ENCODE data around the gene OR1J4. TPM values are rescaled to one million over a fixed set of nuclear protein-coding genes. Genes with fewer than 3 reads are reported as not detected.

Gene OR1J4
- total RNA-seq, 4 donors from 2014 or later: not detected

GRCh38 chr9:122562134-122562760, 43.3 kb downstream of the OR1J4 start:
- no peak for DNase-seq (ENCODE audit: extremely low spot score)
- Histone ChIP-seq H3K36me3 (no peaks in the 10 kb centered on the region), H3K27ac (replicated peaks in 1 of 4) (no peak overlapping the region), H3K9me3 (peaks cover 0 to 29% (median 4%) of the 10 kb centered on the region in 4 donors), H3K27me3 (no peaks in the 10 kb centered on the region), H3K4me1 (no peaks in the 10 kb centered on the region), H3K4me3 (no peak overlapping the region)
- WGBS: 51% methylated on average over 5 of the region's 9 CpGs
- TF ChIP-seq EP300 (IDR thresholded peaks at IDR 0.05) (no peak), CTCF (IDR thresholded peaks at IDR 0.05) (no peak), POLR2AphosphoS5 (IDR thresholded peaks at IDR 0.05) (no peak), POLR2A (IDR thresholded peaks at IDR 0.05; ENCODE audit: low read depth) (no peak)
- intact Hi-C loops (cut with DNase I): no loop called here

GRCh38 chr9:122567901-122568300, 49.0 kb downstream of the OR1J4 start:
- 85% methylated on average over 4 of the region's 4 CpGs for WGBS
- TF ChIP-seq POLR2AphosphoS5 (IDR thresholded peaks at IDR 0.05) (no peak), POLR2A (IDR thresholded peaks at IDR 0.05; ENCODE audit: low read depth) (no peak), CTCF (IDR thresholded peaks at IDR 0.05) (no peak), EP300 (IDR thresholded peaks at IDR 0.05) (no peak)
- intact Hi-C loops (cut with DNase I): no loop called here

More at GRCh38 chr9:122567901-122568300, 49.0 kb downstream of the OR1J4 start:
- Histone ChIP-seq H3K4me1 (no peaks in the 10 kb centered on the region), H3K9me3 (peaks cover 0 to 12% (median 4%) of the 10 kb centered on the region in 4 donors), H3K36me3 (no peaks in the 10 kb centered on the region), H3K4me3 (no peak overlapping the region), H3K27ac (replicated peaks in 1 of 4) (no peak overlapping the region), H3K27me3 (no peaks in the 10 kb centered on the region)
- DNase-seq (ENCODE audit: extremely low spot score): no peak

Other genes starting within 250 kb of the OR1J4 start
- gene PTGS1, start 148.1 kb upstream of the OR1J4 start, total RNA-seq: 100 to 1,000 TPM in 1 of 4 donors, 10 to 100 TPM in 3; 72.2 to 119 (median 84.1) TPM
- not detected for gene OR1J1, start 41.2 kb upstream of the OR1J4 start, total RNA-seq
- gene OR1J2, start 8.3 kb upstream of the OR1J4 start, total RNA-seq: not detected
- gene OR1N1, start 8.2 kb downstream of the OR1J4 start, total RNA-seq: not detected
- not detected for gene OR1N2, start 34.0 kb downstream of the OR1J4 start, total RNA-seq
- gene OR1L8, start 64.2 kb downstream of the OR1J4 start, total RNA-seq: not detected
- gene OR1Q1, start 95.6 kb downstream of the OR1J4 start, total RNA-seq: not detected
- not detected for gene OR1B1, start 138.5 kb downstream of the OR1J4 start, total RNA-seq
- not detected for gene OR1L1, start 142.6 kb downstream of the OR1J4 start, total RNA-seq
- gene OR1L3, start 156.0 kb downstream of the OR1J4 start, total RNA-seq: not detected
- not detected for gene OR1L4, start 204.8 kb downstream of the OR1J4 start, total RNA-seq
- not detected for gene OR1L6, start 223.2 kb downstream of the OR1J4 start, total RNA-seq

All from esophagus muscularis mucosa (tissue), 4 donors.